Measurements from ENCODE around the gene CELSR2. TPM values are rescaled to one million over a fixed set of nuclear protein-coding genes. Genes with fewer than 3 reads are reported as not detected.
"Not testable (repeated sequence)": the region's sequence is repeated elsewhere in the genome, so short reads cannot be mapped to it uniquely, and the experiment has no call there.

Gene CELSR2
- polyA plus RNA-seq, 2 of the 4 experiments (the other 2 are of a cell fraction): 2.5 to 5.9 TPM

DNA sequence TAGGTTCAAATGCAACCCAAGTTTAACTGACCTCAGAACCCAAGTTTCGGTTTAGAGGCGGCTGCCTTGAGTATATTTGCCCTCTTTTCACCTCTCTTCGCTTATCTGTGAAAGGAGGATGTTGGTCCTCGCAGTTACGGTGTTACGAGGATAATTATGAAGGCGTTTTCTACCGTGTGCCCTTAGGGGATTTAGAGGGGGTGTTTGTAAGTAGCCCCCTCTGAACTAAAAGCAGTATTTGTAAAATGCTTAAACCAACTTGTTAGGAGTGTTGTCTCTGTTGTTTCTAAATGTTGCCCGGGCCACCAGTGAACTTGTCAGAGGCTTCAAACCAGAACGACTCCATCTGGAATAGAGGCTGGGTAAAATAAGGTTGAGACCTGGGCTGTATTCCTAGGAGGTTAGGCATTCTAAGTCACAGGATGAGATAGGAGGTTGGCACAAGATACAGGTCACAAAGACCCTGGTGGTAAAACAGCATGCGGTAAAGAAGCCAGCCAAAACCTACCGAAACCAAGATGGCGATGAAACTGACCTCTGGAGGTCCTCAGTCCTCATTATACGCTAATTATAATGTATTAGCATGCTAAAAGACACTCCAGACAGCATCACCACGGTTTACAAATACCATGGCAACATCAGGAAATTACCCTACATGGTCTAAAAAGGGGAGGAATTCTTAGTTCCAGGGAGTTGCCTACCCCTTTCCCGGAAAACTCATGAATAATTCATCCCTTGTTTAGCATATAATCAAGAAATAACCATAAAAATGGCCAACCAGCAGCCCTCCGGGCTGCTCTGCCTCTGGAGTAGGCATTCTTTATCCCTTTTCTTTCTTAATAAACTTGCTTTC lies 34.6 kb downstream of the CELSR2 start:
- Histone ChIP-seq H3K4me2 (peak overlapping the region; percentile 73), H3K9me3 (no peaks in the 10 kb centered on the region), H3K4me1 (peaks cover 13% of the 10 kb centered on the region; the same call in 2 of the 3 replicates), H3K27ac (peak overlapping the region; percentile 85 to 98), H3K4me3 (peak overlapping the region; percentile 86)
- ChIA-PET POLR2A (interaction anchor here (1.6 kb wide), 1 partner anchor 9 kb away, joined by 6 read pairs; no protein-coding TSS in a partner anchor), CTCF (interaction anchor here (1.7 to 2.3 kb wide), 2 partner anchors 20 to 114 kb away, joined by 6 to 18 read pairs; partner anchors contain the start of gene SORT1)
- TF ChIP-seq, protein P1, sequence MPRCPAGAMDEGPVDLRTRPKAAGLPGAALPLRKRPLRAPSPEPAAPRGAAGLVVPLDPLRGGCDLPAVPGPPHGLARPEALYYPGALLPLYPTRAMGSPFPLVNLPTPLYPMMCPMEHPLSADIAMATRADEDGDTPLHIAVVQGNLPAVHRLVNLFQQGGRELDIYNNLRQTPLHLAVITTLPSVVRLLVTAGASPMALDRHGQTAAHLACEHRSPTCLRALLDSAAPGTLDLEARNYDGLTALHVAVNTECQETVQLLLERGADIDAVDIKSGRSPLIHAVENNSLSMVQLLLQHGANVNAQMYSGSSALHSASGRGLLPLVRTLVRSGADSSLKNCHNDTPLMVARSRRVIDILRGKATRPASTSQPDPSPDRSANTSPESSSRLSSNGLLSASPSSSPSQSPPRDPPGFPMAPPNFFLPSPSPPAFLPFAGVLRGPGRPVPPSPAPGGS (IDR thresholded peaks at IDR 0.05): no peak
- TF ChIP-seq NPAS2 (CRISPR knock-in tag; IDR thresholded peaks at IDR 0.05; ENCODE audit: borderline replicate concordance) (no peak), JUN (IDR thresholded peaks at IDR 0.05) (no peak), RCOR1 (IDR thresholded peaks at IDR 0.05; ENCODE audit: low read depth, low read length) (no peak), HOXB5 (CRISPR knock-in tag; IDR thresholded peaks at IDR 0.05) (no peak), KDM1A (IDR thresholded peaks at IDR 0.05; ENCODE audit: low read depth) (no peak), RAD21 (conservative IDR thresholded peaks at IDR 0.05 in 1 of 2, IDR thresholded peaks at IDR 0.05 in 1 of 2) (no peak), ESRRA (IDR thresholded peaks at IDR 0.05; ENCODE audit: borderline replicate concordance, low read length) (no peak), BHLHE40 (IDR thresholded peaks at IDR 0.05; ENCODE audit: low read depth, low read length) (no peak), FOSB (CRISPR knock-in tag; IDR thresholded peaks at IDR 0.05) (no peak), ZC3H11A (IDR thresholded peaks at IDR 0.05) (no peak), CBX2 (IDR thresholded peaks at IDR 0.05; ENCODE audit: borderline replicate concordance, low read depth) (no peak), MAFK (IDR thresholded peaks at IDR 0.05; ENCODE audit: partially characterized antibody) (no peak), POLR2AphosphoS2 (conservative IDR thresholded peaks at IDR 0.05; ENCODE audit: low read length) (no peak)
- TF ChIP-seq, protein P2, sequence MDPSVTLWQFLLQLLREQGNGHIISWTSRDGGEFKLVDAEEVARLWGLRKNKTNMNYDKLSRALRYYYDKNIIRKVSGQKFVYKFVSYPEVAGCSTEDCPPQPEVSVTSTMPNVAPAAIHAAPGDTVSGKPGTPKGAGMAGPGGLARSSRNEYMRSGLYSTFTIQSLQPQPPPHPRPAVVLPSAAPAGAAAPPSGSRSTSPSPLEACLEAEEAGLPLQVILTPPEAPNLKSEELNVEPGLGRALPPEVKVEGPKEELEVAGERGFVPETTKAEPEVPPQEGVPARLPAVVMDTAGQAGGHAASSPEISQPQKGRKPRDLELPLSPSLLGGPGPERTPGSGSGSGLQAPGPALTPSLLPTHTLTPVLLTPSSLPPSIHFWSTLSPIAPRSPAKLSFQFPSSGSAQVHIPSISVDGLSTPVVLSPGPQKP (IDR thresholded peaks at IDR 0.05; ENCODE audit: low read depth, low read length): no peak
- TF ChIP-seq, protein P3, sequence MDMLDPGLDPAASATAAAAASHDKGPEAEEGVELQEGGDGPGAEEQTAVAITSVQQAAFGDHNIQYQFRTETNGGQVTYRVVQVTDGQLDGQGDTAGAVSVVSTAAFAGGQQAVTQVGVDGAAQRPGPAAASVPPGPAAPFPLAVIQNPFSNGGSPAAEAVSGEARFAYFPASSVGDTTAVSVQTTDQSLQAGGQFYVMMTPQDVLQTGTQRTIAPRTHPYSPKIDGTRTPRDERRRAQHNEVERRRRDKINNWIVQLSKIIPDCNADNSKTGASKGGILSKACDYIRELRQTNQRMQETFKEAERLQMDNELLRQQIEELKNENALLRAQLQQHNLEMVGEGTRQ (IDR thresholded peaks at IDR 0.05): no peak
- TF ChIP-seq, protein P4, sequence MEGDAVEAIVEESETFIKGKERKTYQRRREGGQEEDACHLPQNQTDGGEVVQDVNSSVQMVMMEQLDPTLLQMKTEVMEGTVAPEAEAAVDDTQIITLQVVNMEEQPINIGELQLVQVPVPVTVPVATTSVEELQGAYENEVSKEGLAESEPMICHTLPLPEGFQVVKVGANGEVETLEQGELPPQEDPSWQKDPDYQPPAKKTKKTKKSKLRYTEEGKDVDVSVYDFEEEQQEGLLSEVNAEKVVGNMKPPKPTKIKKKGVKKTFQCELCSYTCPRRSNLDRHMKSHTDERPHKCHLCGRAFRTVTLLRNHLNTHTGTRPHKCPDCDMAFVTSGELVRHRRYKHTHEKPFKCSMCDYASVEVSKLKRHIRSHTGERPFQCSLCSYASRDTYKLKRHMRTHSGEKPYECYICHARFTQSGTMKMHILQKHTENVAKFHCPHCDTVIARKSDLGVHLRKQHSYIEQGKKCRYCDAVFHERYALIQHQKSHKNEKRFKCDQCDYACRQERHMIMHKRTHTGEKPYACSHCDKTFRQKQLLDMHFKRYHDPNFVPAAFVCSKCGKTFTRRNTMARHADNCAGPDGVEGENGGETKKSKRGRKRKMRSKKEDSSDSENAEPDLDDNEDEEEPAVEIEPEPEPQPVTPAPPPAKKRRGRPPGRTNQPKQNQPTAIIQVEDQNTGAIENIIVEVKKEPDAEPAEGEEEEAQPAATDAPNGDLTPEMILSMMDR (IDR thresholded peaks at IDR 0.05): no peak
- TF ChIP-seq, protein P5, sequence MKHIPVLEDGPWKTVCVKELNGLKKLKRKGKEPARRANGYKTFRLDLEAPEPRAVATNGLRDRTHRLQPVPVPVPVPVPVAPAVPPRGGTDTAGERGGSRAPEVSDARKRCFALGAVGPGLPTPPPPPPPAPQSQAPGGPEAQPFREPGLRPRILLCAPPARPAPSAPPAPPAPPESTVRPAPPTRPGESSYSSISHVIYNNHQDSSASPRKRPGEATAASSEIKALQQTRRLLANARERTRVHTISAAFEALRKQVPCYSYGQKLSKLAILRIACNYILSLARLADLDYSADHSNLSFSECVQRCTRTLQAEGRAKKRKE (CRISPR knock-in tag; IDR thresholded peaks at IDR 0.05; ENCODE audit: low read depth): no peak
- WGBS (ENCODE audit: missing lambda C conversion rate): 87% methylated on average over 17 of the region's 17 CpGs
- FAIRE-seq: no peak
- no peak for DNase-seq (ENCODE audit: low read depth in 1 of 2, low spot score in 1 of 2)
- ATAC-seq: no peak

DNA sequence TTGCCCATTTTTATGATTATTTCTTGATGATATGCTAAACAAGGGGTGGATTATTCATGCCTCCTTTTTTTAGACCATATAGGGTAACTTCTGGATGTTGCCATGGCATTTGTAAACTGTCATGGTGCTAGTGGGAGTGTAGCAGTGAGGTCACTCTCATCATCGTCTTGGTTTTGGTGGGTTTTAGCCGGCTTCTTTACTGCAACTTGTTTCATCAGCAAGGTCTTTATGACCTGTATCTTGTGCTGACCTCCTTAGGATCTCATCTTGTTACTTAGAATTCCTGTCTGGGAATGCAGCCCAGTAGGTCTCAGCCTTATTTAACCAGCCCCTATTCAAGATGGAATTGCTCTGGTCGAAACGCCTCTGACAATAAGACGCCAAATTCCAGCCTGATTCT lies 37.4 kb downstream of the CELSR2 start:
- H3K4me3 ChIP-seq; ATAC-seq; CTCF ChIA-PET; H3K27ac ChIP-seq; H3K9me3 ChIP-seq; H3K4me2 ChIP-seq; DNase-seq (ENCODE audit: low read depth in 1 of 2, low spot score in 1 of 2); POLR2A ChIA-PET; FAIRE-seq: not testable (repeated sequence)
- H3K4me1 ChIP-seq: peaks cover 11% of the 10 kb centered on the region; the same call in 2 of the 3 replicates
- WGBS (ENCODE audit: missing lambda C conversion rate): 87% methylated on average over 5 of the region's 5 CpGs

Data from A549 (cell line).